ENCODE data around the gene PIGT. TPM values are rescaled to one million over a fixed set of nuclear protein-coding genes. Genes with fewer than 3 reads are reported as not detected.

Gene PIGT
- total and polyA plus RNA-seq, 2 of the 13 experiments (the other 11 are each of a cell fraction or from before 2014, with no cell fraction given) = 65.9 to 74.1 TPM

- no peak for TF ChIP-seq ZKSCAN8 (CRISPR knock-in tag; IDR thresholded peaks at IDR 0.05; ENCODE audit: borderline replicate concordance)
- peak in 1 of 2 experiments; percentile 53; a peak in 1 of 4 replicates for TF ChIP-seq REST (IDR thresholded peaks at IDR 0.05; ENCODE audit: borderline replicate concordance in 1 of 2, low read depth in 1 of 2, low read length in 2 of 2)
- TF ChIP-seq E2F2 (CRISPR knock-in tag; IDR thresholded peaks at IDR 0.05; ENCODE audit: borderline replicate concordance) = peak; percentile 42; the same call in 1 of the 2 replicates
- TF ChIP-seq TEAD3 (CRISPR knock-in tag; optimal IDR thresholded peaks at IDR 0.05; ENCODE audit: borderline replicate concordance) = peak; percentile 49
- no peak for TF ChIP-seq ZNF446 (CRISPR knock-in tag; IDR thresholded peaks at IDR 0.05)
- no peak for TF ChIP-seq GRHL1 (CRISPR knock-in tag; conservative IDR thresholded peaks at IDR 0.05)
- TF ChIP-seq NFKBIZ (CRISPR knock-in tag; IDR thresholded peaks at IDR 0.05) = peak; percentile 81
- TF ChIP-seq ARHGAP35 (CRISPR knock-in tag; IDR thresholded peaks at IDR 0.05; ENCODE audit: borderline replicate concordance) = peak; percentile 85
- peak; percentile 62; the same call in 1 of the 2 replicates for TF ChIP-seq AKAP8 (CRISPR knock-in tag; IDR thresholded peaks at IDR 0.05)
- TF ChIP-seq ZNF407 (CRISPR knock-in tag; IDR thresholded peaks at IDR 0.05; ENCODE audit: not compliant biosample characterization) = no peak
Measured at GRCh38 chr20:45415822-45416637, at the start of gene PIGT (continued).

Data from HepG2 (cell line).